HG03558 (cell line): Measurements from ENCODE around the gene COMMD7.
A peak's percentile ranks its signal among the peaks of the same experiment; 100 is the strongest.

ENCODE experiments used
- ATAC-seq: cut with Tn5 transposase; IDR thresholded peaks from one replicate; pipeline ENCODE4 v1.9.1; 2021; ENCODE audit warnings: moderate number of reproducible peaks; ENCODE audit not compliant: unreplicated experiment; ENCODE audit errors: extremely low read depth

The COMMD7 gene

GRCh38 chr20:32743237-32744112, at the start of gene COMMD7:
Gene COMMD7, minus strand, starts transcription at chr20:32743467. Its CDS starts 76 bp downstream, at chr20:32743391.
- ATAC-seq = no peak

GRCh38 chr20:32792731-32793458, 49.6 kb upstream of the COMMD7 start:
- ATAC-seq = no peak

- peak; percentile 76 for ATAC-seq
These were observed 49.0 kb upstream of the COMMD7 start for GRCh38 chr20:32792316-32792715.

- no peak for ATAC-seq
These were observed 47.4 kb upstream of the COMMD7 start for GRCh38 chr20:32790751-32791057.

GRCh38 chr20:32789896-32790750, 46.9 kb upstream of the COMMD7 start:
- ATAC-seq = no peak

- no peak for ATAC-seq
These were observed 43.9 kb upstream of the COMMD7 start for GRCh38 chr20:32787168-32787567.

GRCh38 chr20:32786059-32786760, 42.9 kb upstream of the COMMD7 start:
- ATAC-seq = no peak

- no peak for ATAC-seq
These were observed 41.3 kb upstream of the COMMD7 start for GRCh38 chr20:32784369-32785080.

GRCh38 chr20:32780749-32781655, 37.7 kb upstream of the COMMD7 start:
- ATAC-seq = no peak

- no peak for ATAC-seq
These were observed 37.0 kb upstream of the COMMD7 start for GRCh38 chr20:32780278-32780677.

- no peak for ATAC-seq
These were observed 36.4 kb upstream of the COMMD7 start for GRCh38 chr20:32779500-32780211.

GRCh38 chr20:32777177-32777956, 34.1 kb upstream of the COMMD7 start:
- ATAC-seq = no peak

GRCh38 chr20:32775336-32775991, 32.2 kb upstream of the COMMD7 start:
- no peak for ATAC-seq

GRCh38 chr20:32773855-32774254, 30.6 kb upstream of the COMMD7 start:
- ATAC-seq = no peak

GRCh38 chr20:32773223-32773622, 30.0 kb upstream of the COMMD7 start:
- ATAC-seq = no peak

GRCh38 chr20:32772046-32772445, 28.8 kb upstream of the COMMD7 start:
- ATAC-seq = no peak
